CD4-positive, alpha-beta T cell treated with Interleukin-12 subunit alpha and Interleukin-12 subunit beta, for 1 hour (primary cell): ENCODE data around the gene RAB26.

Source experiments
- DNase-seq: peaks from one replicate; pipeline ENCODE4 v3.0.0-alpha.2; 2020

Gene RAB26

DNA sequence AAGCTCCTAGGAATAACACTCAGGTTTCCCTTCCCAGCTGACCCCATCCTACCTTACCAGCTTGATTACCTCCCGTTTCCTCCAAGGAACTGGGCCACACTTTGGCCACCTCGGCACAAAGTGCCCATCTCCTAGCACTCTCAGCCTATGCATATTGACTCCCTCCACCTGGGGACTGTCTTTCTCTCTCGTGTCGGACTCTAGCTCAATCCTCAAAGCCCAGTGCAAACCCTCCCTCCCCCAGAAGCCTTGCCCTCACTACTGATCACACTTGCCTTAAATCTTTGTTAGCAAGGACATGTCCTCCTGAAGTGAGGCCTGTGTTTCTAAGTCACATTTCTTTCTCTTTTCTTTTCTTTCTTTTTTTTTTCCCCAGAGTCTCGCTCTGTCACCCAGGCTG, 2.6 kb upstream of the RAB26 start:
- DNase-seq: no peak

DNA sequence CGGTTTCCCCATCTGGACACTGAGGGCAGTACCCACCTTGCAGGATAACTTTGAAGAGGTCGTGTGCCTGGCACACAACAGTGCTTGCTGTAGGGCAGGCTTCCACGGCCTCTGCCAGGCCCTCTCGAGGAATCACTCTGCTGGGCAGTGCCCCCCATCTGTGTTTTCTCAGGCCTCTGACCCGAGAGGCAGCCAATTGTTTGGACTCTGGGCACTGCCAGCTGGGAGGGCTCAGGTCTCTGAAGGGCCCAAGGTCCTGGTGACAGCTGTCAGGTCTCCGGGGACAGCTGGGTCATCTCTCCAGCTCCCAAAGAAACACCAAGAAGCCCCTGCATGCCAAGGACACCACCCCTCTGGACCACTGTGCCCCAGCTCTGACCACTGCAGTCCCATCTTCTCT, 1.0 kb upstream of the RAB26 start:
- no peak for DNase-seq

DNA sequence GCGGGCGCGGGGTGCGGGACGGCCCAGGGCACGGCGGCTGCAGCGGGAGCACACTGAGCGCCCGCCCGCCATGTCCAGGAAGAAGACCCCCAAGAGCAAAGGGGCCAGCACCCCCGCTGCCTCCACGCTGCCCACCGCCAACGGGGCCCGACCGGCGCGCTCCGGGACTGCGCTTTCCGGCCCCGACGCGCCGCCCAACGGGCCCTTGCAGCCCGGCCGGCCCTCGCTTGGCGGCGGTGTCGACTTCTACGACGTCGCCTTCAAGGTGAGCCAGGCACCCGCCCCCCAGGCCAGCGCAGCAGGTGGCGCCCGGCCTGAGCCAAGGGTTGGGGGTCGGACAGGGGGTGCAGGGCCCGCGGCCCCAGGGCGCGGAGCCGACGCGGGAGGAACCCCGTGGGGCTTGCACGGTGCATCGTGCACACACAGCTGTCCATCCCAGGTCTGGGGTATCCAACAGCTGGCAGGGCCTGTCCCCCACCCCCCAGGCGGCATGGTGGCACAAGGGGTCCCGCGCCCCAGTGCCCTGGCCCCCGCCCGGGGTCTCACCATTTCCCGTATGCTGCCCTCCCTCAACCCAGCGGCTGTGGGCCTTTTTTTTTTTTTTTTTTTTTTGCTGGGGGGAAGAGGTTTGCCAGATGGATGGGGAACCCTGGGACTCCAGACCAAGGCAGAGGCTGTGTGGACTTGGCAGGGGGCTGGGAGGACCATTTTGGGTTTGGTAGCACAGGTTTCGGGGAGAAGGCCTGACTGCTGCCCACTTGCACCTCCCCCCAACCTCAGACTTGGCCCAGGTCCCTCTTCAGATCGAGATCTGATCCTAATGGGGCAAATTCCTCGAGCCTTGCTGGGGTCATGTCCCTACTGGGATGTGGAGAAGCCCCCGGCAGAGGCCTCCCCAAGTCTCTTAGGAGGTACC, 547 bp downstream of the RAB26 start:
- peak; percentile 20 for DNase-seq

DNA sequence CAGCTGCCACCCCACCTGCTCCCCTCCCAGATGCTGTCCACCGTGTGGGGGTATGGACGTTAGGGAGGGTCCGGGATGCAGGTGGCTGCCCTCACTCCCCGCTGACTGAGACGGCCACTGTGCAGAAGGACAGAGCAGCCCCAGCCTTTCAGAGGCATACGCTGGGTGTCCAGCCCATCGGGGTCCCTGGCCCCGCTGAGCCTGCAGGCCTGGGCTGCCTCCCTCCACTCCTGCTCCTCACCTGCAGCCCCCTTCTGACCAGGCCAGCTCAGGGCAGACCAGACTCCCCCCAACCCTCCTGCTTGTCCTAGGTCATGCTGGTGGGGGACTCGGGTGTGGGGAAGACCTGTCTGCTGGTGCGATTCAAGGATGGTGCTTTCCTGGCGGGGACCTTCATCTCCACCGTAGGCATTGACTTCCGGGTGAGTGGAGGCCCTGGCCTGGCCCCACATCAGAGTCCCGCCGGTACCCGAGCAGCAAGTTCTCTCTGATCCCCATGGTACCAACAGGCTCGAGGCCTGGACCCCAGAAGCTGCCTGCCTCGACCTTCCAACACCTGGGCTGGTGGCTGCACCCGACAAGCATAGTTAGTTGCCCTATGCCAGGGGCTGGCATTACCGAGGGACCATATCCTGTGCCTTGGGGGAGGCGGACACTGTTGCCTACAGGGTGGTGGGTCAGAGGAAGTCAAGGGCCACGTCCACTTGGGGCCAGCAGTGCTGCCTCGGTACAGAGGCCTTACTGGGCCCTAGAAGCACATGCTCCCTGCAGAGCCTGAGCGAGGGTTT, 1.4 kb downstream of the RAB26 start:
- no peak for DNase-seq

DNA sequence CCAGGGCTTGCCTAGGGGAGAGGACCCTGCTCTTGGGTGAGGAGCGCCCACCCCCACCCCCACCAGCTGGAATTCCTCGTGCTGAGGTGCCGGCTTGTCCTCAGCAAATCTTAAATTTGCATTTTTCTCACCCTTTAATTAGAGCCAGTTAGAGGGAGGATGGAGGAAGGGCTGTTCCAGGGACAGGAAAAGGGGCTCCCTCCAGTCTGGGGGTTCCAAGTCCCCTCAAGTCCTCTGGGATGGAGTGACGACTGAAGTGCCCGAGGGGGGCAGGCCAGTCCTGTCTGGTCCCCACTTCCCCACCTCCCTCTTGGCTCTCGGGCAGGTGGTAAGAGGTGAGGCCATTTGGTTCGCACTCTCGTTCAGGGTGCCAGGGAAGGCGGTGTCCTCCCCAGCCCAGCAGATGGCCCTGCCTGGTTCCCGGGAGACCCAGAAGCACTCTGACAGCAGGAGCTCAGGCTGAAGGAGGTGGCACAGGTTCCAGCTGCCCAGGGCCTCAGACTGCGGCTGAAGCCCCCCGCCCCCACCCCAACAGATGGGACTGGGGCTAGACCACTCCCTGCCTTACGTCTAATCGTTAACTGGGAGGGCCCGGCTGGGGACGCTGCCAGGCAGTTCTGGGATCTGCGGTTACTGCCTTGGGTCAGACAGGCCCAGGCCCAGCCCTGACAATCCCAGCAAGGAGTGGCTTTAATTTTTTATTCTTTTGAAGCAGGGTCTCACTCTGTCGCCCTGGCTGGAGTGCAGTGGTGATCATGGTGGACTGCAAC, 2.2 kb downstream of the RAB26 start:
- no peak for DNase-seq

DNA sequence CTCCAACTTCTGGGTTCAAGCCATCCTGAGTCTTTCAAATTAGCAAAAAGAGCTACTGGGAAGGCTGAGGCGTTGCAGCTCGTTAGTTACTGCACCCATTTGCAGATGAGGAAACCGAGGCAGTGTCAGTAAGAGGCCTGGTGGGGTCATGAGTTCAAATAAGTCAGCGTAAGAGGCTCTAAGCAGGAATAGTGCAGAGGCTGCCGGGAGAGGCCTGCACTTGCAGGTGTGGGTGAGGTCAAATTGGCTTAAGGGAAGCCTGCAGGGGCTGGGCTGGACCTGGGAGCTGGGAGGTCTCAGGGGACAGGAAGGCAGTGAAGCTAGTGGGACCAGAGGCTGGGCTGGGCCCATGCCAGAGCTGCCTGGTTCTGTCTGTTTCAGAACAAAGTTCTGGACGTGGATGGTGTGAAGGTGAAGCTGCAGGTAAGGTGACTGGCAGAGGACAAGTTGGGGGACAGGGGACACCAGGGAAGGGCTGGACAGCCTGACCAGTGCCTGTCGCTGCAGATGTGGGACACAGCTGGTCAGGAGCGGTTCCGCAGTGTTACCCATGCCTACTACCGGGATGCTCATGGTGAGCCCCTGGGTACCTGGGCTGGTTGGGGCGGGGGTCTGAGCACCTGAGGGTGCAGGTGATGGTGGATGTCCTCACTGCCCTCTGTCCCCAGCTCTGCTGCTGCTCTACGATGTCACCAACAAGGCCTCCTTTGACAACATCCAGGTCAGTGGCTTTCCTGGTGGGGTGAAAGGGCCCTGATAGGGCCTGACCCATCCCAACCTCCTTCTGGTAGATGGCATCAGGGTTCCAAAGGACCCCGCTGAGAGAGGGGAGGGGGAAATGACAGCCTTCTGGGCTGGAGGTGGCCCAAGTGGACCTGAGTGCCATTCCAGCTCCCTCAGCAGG, 3.0 kb downstream of the RAB26 start:
- DNase-seq: no peak

DNA sequence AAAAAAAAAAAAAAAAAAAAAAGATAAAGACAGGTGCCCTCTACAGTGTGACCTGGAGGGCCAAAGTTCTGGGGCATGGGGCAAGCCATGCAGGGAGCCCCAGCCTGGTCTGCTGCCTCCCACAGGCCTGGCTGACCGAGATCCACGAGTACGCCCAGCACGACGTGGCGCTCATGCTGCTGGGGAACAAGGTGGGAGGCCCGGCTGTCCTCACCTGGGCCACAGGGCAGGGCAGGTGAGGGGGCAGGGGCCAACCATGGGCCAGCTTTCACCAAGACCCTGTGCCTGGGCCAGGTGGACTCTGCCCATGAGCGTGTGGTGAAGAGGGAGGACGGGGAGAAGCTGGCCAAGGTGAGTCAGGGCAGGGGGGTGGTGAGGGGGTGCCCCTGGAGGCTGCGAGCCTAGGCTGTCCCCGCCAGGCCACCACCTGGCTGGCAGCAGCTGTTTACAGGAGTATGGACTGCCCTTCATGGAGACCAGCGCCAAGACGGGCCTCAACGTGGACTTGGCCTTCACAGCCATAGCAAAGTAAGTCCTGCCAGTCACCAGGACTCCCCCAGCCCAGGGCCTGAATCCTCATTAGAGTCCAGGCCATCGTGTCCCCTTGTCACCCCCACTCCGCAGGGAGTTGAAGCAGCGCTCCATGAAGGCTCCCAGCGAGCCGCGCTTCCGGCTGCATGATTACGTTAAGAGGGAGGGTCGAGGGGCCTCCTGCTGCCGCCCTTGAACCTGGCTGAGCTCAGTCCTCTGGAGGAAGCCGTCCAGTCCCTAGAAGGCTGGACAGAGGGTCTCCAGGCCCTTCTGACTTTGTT, 4.5 kb downstream of the RAB26 start:
- no peak for DNase-seq

DNA sequence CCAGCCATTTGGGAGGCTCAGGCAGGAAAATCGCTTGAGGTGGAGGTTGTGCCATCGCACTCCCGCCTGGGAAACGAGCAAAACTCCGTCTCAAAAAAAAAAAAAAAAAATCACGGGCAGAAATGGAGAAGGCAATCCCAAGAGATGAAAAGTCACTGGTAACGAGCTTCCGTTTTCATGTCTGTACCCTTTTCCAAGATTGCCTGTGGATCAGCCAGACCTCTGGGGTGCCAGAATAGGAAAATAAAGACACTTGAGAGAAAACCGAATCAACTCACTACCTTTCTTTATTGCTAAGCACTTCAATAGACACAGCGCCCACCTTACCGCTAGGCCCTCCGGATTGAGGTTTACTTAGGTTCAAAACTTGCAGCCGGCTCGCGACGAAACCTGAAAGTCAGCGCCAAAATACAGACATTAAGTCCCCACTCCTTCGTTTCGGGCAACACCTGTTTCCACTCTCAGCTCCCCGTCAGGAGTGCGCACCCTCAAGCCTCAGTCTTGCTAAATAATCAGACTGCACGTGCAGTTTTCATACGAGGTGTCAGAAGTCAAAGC, 6.2 kb downstream of the RAB26 start:
- no peak for DNase-seq

DNA sequence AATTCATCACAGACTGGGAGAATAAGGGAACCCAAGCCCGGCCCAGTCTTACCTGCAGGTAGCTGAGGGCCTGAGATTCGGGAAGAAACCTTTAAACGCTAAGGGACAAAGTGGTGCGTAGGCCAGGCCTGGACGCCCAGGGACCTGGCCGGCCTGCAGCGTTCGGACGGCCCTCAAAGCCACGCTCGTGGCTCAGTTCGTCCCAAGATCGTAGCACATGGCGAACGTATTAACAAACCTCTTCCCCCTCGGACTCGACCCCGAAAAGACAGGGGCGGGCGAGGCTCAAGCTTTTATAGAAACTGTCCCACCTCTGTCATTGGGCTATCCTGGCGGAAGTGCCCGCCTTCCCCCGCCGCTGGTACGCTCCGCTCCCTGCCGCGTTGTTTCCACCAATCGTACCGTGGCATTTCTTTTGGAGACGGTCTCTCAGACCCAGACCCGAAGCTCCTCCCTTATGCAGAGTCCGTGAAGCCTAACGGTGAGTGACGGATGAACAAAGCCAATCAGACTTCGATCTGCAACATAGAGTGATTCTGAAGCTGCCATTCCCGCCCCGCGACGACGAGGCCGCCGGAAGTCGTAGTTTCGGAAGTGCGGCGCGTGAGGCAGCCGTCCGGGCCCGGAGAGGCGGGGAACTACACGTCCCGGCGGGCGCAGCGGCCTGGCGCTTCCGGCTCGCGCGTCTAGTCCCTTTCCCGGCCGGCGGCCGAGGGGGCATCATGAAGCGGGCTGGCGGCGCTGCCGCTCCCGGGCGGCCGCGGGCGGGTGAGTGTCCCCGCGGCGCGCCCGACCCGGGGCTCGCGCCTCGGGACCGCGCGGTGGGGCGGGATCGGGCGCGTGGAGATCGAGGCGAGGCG, 6.9 kb downstream of the RAB26 start, which contains the start of gene TRAF7:
Gene TRAF7, plus strand, starts transcription at position 692 of the 860 bp plus-strand sequence. CDS start 8,139 bp downstream, outside the sequence.
- peak; percentile 100 for DNase-seq

DNA sequence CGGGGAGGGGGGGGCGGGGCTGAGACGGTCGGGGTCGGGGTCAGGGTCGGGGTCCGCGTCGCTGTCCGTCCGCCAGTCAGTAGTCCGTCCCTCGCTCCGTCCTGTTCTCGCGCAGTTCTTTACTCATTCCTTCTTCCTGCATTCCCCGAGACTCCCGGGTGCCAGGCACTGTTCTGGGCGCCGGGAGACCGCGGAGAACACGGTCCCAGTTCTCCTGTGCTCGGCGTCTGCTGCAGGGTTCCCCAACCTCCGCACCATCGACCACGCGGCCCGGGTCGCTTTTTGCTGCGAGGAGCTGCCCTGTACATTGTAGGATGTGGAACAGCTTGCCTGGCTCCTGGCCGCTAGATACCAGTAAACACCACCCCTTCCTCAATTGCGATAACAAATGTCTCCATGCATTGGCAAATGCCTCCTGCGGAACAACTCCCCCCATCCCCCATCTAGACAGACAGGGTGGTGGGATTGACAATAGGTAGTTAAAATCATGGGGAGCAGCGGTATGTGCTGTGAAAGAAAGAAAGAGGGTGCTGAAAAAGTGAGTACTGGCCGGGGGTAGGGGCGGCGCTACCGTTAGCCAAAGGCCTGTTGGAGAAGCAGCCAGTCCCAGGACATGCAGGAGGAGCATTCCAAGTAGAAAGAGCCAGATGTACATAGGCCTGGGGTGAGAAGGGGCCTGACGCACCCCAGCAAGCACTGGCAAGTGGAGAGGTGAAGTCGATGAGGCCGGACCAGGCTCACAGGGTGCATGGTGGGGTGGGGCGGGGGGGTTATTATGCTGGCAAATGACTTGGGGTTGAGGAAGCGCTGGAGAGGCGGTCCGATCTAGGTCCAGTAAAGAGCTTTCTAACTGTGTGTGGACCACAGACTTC, 7.8 kb downstream of the RAB26 start:
- no peak for DNase-seq

DNA sequence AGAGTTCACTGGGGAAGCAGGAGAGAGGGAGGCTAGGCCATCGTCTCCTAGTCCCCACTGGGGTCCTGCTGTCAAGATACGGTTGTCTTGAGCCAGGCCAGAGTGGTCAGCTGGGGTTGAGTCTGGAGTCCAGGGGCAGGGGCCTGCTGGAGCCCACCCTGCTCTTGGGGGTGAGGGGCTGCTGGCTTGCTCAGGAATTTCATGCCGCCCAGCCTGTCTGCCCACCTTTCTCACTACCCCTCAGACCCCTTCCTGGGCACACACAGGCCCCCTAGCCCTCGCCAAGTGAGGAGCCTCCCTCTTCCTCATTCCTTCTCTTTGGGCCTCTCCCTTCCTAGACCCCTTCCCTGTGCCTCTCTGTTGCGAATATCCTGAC, 8.4 kb downstream of the RAB26 start:
- no peak for DNase-seq

DNA sequence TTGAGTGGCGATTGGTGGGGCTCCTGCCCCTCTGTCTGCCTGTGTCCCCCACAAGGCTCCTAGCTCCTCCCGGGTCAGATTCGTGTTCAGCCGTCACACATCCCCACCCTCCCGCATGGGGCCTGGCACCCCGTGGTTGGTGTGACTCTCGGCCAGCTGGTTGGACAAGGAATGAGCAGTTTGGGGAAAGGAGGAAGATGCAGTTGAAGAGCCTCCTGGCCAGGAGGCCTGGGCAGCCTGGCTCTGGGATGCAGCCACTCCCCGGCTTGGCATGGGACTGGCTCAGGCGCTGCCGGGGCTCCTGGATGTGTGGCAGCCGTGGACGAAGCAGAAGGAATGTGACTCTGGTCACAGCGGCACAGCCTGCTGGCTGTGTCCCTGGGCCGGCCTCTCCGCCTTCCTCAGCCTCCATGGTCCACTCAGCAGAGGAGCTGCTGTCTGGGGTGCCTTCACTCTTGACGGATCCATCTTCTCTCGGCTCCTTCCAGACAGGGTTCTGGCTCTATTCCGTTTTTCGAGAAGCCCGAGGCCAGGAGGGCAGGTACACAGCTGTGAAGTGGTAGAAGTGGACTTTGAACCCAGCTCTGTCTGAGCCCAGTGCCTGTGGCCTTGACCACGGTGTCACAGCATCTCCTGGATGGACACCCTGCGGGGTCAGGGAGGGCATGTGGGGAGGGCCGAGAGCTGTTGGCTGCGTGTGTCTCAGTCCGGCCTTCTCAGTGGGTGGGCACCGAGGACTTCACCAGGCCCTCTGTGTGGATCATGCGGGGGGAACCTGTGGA, 9.2 kb downstream of the RAB26 start:
- no peak for DNase-seq

DNA sequence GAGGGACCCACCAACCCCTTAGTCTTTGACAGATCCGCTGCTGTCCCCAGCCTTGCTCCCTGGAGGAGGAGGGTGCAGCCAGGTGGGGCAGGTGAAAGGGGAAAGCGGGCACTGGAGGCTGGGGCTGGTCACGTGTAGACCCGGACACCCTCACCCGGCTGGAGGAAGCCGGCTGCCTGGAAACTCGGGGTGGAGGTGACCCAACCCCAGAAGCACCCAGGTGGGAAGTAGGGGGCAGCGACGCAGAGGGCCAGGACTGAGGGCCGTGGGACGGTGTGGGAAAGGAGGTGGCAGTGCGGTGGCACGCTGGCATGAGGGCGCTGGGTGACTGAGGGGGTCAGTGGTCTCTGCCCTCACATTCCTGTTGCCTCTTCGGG, 9.8 kb downstream of the RAB26 start:
- no peak for DNase-seq

DNA sequence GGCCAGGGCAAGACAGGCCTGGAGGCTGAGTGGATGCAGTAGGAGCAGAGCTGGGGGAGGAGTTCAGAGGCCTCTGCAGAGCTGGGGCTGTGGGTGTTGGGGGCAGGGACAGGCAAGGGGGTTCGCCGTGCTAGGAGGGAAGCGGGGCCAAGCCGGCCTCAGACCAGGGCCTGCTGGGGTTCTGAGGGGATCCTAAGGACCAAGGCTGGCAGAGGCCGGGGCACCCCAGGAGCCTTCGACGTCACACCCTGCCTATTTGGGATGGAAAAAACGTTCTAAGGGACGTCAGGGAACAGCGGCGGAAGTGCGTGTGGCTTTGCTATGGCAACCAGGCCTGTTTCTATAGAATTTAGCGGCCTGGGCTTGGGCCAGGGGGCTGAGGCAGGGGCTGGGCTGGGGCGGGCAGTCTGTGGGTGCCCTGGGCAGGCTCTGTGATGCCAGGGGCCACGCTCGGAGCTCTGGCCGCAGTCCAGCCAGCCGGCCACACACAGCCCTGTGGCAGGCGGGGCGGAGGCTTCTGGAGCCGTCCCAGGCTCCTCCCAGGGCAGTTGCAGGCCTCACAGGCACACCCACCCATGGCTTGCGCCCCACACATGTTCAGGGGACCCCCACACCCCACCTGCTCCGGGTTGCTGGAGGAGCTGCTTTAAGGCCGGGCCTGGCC, 10.9 kb downstream of the RAB26 start:
- no peak for DNase-seq

DNA sequence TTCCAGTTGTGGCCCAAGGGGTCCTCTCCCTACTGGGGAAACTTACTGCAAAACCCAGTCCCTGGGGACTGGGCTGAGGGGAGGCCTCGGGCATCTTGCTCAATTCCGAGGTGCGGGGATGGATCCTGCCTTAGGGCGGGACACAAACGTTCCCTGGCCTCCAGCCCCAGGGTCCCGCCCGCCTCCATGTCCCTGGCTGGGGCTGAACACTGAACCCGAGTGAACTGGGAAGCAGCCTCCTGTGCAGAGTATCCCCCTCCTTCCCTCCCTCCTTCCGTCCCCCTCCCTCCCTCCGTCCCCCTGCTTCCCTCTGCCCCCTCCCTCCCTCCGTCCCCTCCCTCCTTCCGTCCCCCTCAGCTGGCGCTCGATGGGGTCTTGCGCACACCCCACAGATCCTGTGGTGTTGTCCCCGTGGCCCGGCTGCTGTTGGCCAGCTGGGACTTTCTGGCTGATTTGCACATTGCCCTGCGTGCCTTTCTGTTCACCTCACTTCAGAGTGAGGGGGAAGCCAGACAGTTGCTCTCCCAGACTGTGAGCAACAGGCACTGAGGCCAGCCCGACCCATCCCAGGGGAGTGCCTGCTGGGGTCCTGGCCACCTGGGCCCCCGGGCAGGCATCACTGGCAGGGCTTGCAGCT, 12.6 kb downstream of the RAB26 start:
- DNase-seq: no peak

DNA sequence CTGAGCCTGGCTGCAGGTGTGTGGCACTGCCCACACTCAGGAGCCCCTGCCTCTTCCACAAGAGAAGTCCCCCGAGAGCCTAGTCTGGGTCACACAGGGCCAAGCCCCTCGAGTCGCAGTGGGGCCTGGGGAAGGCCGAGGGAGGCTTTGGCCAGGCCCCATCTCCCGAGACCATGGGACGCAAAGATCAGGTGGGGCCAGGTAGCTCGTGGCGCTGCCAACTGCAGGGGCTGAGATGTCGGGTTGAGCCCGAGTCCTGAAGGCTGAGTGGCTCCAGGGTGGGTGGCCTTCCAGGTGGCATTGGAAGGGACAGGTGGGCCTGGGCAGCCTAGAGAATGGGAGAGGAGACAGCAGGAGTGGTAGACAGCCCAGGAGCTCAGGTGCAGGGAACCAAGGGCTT, 13.5 kb downstream of the RAB26 start:
- DNase-seq: no peak

DNA sequence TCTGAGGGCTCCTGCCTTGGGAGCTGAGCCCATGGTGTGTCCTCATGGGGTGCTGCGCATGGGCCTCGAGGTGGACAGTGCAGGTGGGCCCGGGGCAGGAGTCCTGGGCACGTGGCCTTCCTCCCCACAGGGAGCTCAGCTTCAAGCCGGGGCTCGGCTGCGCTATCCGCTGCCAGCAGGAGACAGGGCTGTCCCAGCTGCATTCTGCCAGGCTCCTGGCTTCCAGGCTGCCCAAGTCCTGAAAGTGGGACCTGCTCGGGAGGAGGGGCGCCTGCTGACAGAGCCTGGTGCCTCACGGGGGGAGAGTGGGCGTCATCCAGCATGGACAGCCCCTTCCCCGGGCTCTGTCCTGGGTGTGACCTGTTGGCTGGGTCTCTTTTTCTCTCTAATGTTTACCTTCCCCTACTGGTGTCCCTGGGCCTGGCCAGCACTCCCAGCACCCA, 14.3 kb downstream of the RAB26 start:
- no peak for DNase-seq
